GM21576 (cell line): Measurements from ENCODE around the gene NCDN.

ENCODE experiments used
- ATAC-seq: cut with Tn5 transposase; IDR thresholded peaks from one replicate; pipeline ENCODE4 v1.9.1; 2021; ENCODE audit warnings: mild to moderate bottlenecking, moderate library complexity; ENCODE audit not compliant: unreplicated experiment

The NCDN gene

DNA sequence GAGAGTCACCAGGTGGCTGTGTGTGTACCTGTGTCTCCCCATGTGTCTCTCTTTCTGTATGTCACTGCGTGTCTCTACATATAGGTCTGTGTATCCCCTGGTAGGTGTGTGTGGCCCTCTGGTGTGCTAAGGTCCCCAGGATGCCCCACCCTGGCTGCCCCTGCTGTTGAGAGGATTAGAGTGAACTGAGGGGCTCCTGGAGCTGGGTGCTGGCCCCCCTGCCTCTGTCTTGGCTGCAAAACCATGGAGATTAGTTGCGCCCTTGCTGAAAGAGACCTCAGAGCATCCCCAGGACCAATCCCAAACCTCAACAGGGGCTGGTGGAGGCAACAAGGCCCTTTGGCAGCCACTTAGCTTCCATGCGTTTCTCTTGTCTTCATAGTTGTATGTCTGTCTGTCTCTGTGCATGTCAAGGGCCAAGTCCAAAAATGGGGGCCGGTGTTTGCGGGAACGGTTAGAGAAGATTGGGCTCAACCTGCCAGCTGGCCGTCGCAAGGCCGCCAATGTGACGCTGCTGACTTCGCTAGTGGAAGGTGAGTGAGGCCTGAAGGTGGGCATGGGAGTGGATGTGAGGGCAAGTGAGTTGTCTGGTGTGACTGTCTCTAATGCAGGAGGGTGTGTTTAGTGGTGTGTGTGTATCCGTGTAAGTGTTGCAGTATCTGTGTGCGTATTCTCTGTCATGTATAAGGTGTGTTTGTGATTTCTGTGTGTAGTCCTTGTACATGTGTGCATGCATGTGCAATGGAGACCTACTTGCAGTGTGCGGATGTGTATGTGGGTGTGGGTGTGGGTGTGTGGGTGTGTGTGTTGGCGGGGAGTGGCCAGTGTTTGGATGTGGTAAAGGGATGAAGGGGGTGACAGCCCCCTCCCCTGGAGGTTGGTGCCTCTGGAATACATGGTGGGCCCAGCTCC lies 32.2 kb downstream of the NCDN start:
- no peak for ATAC-seq

DNA sequence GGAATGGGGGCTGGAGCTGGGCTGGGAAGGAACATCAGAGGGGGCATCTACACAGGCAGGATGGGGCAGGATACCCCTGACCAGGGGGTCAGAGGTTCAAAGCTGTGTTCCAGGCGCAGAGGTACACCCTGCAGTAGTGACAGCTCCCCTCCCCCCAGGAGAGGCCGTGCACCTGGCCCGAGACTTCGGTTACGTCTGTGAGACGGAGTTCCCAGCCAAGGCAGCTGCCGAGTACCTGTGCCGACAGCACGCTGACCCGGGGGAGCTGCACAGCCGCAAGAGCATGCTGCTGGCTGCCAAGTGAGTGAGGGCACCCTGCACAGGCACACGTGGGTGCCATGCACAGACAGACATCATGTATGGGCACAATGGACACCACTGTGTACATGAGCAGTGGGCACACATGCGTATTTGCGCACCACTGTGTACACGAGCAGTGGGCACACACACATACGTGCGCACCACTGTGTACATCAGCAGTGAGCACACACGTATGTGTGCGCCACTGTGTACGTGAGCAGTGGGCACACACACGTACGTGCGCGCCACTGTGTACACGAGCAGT lies 33.0 kb downstream of the NCDN start:
- ATAC-seq, result no peak

DNA sequence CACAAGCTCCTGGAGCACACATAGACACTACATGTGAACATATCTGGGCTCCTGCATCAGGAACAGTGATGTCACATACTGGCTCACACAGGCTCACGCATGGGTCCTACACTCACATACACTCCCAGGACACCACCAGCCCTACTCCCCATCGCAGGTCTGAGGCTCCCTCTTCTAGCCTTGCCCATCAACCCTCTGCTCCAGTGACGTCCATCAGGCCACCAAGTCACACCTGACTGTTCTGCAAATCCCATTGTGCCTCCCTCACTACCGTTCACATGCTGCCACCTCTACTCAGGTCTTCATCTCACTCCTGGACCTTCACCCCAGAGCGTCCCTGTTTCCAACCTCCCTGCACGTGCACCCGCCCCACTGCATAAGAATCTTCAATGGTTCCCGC lies 33.6 kb downstream of the NCDN start:
- ATAC-seq, result no peak

DNA sequence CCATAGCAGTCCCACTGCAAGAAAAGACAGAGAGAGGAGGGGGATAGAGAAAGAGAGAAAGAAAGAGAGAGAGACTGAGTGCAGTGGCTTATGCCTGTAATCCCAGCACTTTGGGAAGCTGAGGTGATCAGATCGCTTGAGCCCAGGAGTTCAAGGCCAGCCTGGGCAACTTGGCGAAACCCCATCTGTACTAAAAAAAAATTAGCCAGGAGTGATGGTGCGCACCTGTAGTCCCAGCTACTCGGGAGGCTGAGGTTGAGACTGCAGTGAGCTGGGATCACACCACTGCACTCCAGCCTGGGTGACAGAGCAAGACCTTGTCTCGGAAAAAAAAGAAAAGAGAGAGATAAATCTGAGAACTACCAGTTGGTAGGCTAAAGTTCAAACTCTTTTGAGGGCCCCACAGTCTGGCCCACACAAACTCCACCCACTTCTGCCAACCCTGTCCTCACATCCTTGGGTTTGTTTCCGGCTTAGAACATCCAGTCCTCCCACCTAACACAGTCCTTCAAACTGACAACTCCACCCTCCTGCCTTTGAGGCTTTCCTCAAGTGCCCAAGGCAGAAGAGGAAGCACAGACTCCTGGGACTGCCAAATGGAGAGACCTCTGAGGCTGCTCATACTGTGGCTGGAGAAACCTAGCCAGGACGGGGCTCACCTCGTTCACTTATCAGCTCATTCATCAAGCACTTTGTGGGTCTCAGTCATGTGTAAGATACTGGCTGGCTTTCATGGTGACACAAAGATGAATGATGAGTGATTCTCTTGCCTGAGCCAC lies 35.6 kb downstream of the NCDN start:
- no peak for ATAC-seq

DNA sequence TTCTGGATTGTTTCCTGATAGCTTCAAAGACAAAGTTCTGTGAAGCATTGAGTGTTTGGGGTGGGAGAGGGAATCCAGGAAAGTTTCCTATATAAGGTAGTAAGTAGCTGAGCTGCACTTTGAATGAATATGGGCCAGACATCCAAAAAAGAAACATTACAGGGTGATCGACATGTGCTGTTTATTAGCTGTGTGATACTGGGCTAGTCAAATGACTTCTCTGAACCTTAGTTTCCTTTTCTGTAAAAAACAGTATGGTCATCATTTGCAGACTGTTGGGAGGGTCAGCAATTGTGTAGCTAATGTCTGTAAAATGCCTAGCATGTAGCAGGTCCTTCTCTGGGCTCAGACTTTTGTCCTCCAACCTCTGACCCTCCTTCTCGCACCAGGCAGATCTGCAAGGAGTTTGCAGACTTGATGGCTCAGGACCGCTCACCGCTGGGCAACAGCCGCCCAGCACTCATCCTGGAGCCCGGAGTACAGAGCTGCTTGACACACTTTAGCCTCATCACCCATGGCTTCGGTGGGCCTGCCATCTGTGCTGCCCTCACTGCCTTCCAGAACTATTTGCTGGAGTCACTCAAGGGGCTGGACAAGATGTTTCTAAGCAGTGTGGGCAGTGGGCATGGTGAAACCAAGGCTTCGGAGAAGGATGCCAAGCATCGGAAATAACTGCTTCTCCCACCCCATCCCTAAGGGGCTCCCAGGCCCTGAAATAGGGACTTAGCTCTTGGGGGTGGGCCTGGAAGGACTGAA lies 36.6 kb downstream of the NCDN start:
- ATAC-seq, result no peak

DNA sequence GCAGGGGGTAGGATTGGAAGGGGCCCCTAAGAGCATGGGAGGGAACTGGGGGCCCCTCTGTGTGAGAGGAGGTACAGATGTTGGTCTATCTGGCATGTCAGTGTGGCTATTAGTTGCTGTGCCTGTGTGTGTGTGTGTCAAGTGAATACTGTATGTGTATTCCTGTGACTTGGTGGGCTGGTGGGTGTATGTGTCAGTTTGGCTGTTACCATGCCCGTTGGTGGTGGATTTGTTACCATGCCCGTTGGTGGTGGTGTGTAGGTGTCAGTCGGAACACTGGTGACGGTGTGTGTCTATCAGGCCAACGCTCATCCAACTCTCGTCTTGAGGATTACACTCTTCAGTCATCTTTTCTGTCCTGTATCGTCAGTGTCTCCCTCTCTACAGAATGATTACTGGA lies 38.1 kb downstream of the NCDN start:
- ATAC-seq, result no peak

DNA sequence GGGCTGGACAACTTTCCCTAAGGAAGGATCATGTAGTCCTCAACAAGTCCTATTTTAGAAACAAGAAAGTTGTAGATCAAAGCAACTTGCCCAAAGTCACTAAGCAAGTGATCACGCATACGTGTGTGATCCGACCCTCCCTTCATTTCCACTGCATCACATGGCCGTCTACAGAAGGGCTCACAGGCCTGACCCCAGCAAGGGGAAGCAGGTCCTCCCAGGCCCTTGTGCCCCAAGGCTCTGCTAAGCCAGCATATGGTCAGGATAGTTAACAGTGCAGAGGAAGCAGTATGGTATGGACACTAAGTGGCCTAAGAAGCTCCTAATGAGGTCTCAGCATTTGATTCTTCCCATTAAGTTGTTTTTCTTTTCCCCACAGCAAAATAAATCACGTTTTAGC lies 40.3 kb downstream of the NCDN start:
- no peak for ATAC-seq

DNA sequence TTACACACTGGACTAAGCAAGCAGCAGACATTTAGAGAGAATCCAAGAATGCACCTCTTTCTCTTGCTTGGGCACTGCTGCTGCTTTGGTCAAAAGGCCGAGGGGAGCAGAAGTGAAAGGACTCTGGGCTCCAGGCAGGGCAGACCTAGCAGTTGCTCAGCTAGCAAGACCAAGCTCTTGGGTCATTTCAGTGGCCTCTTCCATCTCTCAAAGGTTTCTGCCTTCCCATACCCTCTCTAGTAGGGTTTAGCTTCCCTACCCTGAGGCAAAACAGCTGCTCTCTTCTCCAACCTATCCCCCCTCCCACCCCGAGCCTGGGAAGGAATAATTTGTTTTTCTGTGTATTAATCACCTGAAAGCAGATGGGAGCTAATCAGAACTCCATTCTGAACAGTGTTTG lies 41.3 kb downstream of the NCDN start:
- ATAC-seq, result no peak

DNA sequence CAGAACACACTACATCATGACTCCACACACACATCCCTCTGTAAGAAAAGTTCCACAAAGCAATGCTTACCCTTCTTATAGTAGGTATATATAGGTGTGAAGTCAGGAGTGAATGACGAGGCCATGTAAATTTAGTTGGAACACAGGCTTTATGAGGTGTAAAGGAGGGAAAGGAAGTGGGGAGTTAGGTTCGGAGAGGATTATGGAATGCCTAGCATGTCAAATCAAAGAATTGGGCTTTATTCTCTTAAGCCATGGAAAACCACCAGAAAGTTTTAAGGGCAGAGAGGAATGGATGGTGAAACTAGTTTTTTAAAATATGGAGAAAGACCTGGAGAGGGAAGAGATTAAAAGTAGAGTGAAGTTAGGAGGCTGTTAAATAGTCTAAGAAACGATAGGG lies 41.8 kb downstream of the NCDN start:
- ATAC-seq, result no peak

DNA sequence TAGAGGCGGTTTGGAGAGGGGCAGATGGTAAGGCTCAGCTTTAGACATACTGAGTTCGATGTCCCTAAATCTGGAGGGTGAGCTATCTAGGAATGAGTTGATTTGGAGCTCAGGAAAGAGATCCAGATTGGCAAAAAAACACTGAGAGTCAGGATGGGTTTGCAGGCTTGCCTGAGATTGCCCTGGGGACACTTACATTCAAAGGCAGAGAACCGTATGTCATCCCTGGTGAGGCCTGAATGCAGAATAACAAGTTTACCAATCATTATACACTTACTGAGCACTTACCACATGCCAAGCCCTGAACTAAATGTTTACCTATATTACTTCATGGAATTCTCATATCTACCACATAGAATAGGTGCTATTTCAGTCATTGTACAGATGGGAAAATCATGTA lies 43.0 kb downstream of the NCDN start:
- ATAC-seq, result no peak

DNA sequence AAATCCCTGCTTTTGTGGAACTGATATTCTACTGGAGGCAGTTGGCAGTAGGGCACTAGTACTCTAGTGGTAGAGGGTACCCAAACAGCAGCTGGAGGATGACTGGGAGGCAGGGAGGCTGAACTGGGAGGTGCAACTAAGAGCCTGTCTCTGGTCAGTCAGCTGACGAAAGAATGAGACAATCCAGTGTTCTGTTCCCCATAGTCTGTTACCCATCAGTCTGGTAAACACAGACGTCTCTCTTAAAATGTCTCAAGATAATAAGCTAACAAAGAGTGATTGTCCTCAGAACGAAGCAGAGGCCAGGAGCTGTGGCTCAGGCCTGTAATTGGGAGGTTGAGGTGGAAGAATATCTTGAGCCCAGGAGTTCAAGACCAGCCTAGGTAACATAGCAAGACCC lies 45.9 kb downstream of the NCDN start:
- ATAC-seq, result no peak

DNA sequence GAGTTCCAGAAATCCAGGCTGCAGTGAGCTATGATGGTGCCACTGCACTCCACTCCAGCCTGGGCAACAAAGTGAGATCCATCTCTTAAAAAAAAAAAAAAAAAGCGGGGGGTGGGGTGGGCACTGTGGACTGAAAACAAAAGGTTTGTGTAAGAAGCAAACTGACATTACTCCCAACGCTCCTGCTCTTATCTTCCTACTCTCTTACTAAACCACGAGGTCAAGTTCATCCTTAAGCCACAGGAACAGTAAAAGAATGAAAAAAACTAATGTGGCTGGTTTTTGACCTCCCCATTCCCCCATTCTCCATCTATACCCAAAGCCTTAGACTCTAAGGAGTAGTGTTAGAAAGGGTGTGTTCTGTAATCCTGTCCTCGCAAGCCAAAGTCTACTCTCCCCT lies 46.3 kb downstream of the NCDN start:
- no peak for ATAC-seq

DNA sequence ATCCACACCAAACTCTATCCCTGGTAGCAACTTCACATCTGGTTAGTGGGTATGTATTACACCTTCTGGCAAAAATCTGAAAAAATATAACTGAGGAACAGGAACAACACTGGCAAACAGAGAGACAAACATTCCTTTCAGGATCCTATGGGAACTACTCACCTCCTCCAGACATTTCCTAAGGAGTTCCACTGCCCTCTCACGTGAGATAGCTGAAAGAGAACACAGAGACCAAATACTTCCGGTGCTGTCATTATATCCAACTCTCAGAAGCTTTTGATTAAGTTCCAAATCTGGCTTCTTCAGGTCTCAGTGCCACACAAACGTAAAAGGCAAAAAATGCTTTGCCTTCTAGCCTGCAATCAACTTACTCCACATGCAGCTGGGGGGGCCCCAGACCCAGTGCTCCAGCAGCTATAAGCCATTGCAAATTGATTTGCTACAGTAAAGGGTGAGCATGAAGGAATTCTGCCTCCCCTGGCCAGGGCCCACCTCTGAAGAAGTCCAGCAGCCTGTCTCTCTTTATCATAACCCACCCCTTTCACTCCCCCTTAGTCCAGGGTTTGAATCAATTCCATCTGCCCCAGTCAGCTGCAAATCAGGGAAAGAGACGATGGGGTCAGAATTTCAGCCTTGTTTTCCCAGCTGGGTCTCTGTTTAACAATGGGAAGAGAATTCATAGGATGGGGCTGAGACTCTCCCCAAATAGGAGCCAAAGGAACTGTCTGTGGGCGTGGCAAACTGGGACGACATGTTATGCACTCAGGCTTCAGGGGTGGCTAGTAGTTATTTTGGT lies 47.7 kb downstream of the NCDN start:
- no peak for ATAC-seq

DNA sequence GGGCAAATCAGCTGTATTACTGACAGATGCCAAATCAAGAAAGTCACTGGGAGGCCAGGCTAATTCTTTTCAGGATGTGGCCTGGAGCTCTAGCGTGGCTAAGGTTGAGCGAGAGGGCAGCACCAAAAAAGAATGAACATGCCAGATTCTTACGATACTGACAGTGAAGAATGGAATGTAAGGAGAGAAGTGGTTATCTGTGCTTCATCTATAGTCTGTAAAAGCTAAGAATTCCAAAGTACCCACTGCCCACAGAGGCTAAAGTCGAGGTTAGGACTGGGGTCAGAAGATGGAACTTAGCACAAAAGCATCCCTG lies 48.2 kb downstream of the NCDN start:
- ATAC-seq, result no peak

DNA sequence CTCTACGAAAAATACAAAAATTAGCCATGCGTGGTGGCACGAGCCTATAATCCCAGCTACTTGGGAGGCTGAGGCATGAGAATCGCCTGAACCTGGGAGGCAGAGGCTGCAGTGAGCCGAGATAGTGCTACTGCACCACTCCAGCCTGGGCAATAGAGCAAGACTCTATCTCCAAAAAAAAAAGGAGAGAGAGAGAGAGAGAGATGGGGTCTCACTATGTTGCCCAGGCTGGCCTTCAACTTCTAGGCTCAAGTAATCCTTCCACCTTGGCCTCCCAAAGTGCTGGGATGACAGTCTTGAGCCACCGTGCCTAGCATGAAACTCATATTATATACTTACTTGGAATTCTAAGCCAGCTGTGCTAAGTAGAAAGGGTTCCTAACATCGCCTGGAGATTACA lies 54.1 kb downstream of the NCDN start:
- ATAC-seq, result no peak

DNA sequence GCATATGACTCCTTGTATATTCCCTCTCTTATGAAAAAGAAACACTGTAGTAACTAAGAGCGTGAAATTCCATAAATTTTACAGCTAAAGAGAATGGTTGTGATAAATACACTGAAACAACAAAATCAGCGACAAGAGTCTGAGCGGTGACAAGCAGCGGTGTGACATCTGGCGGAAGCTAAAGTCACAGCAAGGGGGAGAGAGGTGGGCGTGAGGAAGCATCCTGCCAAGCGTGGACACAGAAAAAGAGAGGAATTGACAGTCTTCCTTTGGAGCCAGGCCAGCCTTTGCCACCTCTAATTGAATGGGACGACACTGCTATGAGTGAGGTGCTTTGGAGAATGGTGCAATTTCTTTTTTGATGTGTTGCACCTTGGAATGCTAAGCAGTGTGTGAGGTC lies 57.8 kb downstream of the NCDN start:
- ATAC-seq, result no peak
